ENCODE measurements around the gene RAB39B. TPM values are rescaled to one million over a fixed set of nuclear protein-coding genes. Genes with fewer than 3 reads are reported as not detected.

RAB39B gene
- total RNA-seq, 2 donors from 2014 or later, result 1.8 TPM; not detected in 1

DNA sequence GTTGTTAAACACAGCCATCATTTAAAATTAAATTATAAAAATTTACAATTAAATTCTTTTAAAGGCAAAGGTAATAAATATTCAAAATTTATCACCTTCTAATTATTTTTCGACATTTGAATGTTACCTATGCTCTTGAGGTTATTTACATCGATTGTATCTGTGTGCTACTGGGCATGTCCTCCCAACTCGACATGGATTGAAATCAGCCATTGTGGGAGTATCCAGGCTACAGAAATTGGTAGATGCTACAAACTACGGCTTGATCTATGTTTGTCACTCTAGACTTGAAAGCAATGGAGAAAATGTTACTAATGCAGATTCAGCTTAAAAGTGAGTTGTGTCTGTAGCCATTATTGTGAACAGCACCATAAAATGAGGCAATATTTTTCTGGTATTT lies 50.6 kb downstream of the RAB39B start:
- H3K36me3 ChIP-seq (replicated peaks in 1 of 2; ENCODE audit: insufficient read depth in 1 of 2, low read depth in 2 of 2), result no peaks in the 10 kb centered on the region
- H3K27me3 ChIP-seq, result no peaks in the 10 kb centered on the region
- H3K9me3 ChIP-seq, result no peaks in the 10 kb centered on the region
- H3K4me3 ChIP-seq, result no peak overlapping the region
- H3K27ac ChIP-seq, result no peak overlapping the region
- intact Hi-C loops (cut with DNase I), result no loop called here
- DNase-seq (no peak), ATAC-seq (no peak)
- WGBS, 2 donors, result 72 to 90% methylated on average over 4 of the region's 4 CpGs
- TF ChIP-seq CTCF (IDR thresholded peaks at IDR 0.05), result no peak
- TF ChIP-seq POLR2A (IDR thresholded peaks at IDR 0.05), result no peak
- peaks cover 12% of the 10 kb centered on the region for H3K4me1 ChIP-seq

DNA sequence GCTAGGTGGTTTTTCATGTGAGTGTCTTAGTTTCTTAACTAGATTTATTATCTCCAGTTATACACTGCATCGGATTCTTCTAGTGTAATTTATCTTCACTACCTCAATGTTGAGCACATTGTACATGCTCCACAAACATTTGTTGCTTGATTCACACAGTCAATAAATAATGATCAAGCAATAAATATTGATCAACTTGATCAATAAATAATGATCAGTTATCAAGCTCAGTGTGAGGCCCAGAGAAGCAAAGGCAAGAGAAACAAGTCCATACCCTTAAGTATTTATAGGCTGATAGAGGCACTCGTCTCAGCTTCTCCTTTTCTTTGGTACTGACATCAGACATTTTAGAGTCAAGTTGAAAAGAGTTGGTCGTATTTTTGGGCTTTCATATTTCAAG lies 53.1 kb downstream of the RAB39B start:
- Histone ChIP-seq H3K9me3 (no peaks in the 10 kb centered on the region), H3K27me3 (no peaks in the 10 kb centered on the region), H3K36me3 (replicated peaks in 1 of 2; ENCODE audit: insufficient read depth in 1 of 2, low read depth in 2 of 2) (no peaks in the 10 kb centered on the region), H3K4me1 (peaks cover 6% of the 10 kb centered on the region), H3K27ac (no peak overlapping the region), H3K4me3 (no peak overlapping the region)
- DNase-seq (no peak), ATAC-seq (no peak)
- intact Hi-C loops (cut with DNase I), result no loop called here
- no peak for TF ChIP-seq POLR2A (IDR thresholded peaks at IDR 0.05)
- TF ChIP-seq CTCF (IDR thresholded peaks at IDR 0.05), result no peak
- WGBS, 2 donors, result 84 to 93% methylated on average over 3 of the region's 3 CpGs

Small RNAs within 50 kb of the gene (small RNA-seq; reads per million reads assigned to genes)
- not detected for gene AC234781.4

Other genes with a start within 250 kb of the RAB39B start
- 1 to 10 TPM; 5.7 to 9.2 TPM for gene F8, start 241.8 kb downstream of the RAB39B start, total RNA-seq
- 10 to 100 TPM; 28.8 to 66.3 TPM for gene FUNDC2, start 237.6 kb downstream of the RAB39B start, total RNA-seq
- 10 to 100 TPM in 1 of 2 donors, 1 to 10 TPM in 1; 8.9 to 20.5 TPM for gene CMC4, start 193.4 kb downstream of the RAB39B start, total RNA-seq
- gene MTCP1, start 193.4 kb downstream of the RAB39B start, total RNA-seq, result 1 to 10 TPM; 2.6 to 3.0 TPM
- gene BRCC3, start 193.0 kb downstream of the RAB39B start, total RNA-seq, result 1 to 10 TPM; 6.3 to 7.5 TPM
- 10 to 100 TPM; 10.5 to 17.9 TPM for gene VBP1, start 48.0 kb downstream of the RAB39B start, total RNA-seq
- 1 to 10 TPM; 5.4 to 6.9 TPM for gene CLIC2, start 70.1 kb upstream of the RAB39B start, total RNA-seq
- gene F8A2, start 117.6 kb upstream of the RAB39B start, total RNA-seq, result 1 to 10 TPM in 1 of 2 donors, not detected in 1; 7.6 TPM
- 10 to 100 TPM in 1 of 2 donors, not detected in 1; 17.1 TPM for gene F8A3, start 194.1 kb upstream of the RAB39B start, total RNA-seq